ENCODE data around the gene UBE2K. TPM values are rescaled to one million over a fixed set of nuclear protein-coding genes. Genes with fewer than 3 reads are reported as not detected.

UBE2K gene
- 16.5 TPM for total RNA-seq (2013)
- polyA plus RNA-seq (10 to 100 TPM; 24.2 to 66.8 (median 50.0) TPM), polyA minus RNA-seq (4.2 and 9.9 TPM in 2 replicates), total RNA-seq (22.6 to 103 (median 53.5) reads per million in 11 experiments)

- Mint-ChIP-seq H3K36me3 (peaks cover 7 to 13% of the 10 kb centered on the region in 2 donors), H3K27me3 (ENCODE audit: low read depth in 3 of 3) (peaks cover 0 to 2% (median 0%) of the 10 kb centered on the region in 3 donors), H3K4me1 (peaks cover 30% of the 10 kb centered on the region), H3K4me3 (peak within 1 kb of the TSS; percentile 96 to 99), H3K9me3 (no peaks in the 10 kb centered on the region), H3K27ac (peak within 1 kb of the TSS; percentile 93 to 98 (median 96))
- peak within 1 kb of the TSS; percentile 97 for H2AFZ ChIP-seq (ENCODE audit: insufficient read depth, low read depth, low read length, poor library complexity, severe bottlenecking)
- no peak for TF ChIP-seq CTCF (IDR thresholded peaks at IDR 0.05)
- H3K79me2 ChIP-seq (ENCODE audit: insufficient read depth, low read length) = peaks cover 59% of the 10 kb centered on the region
- H3K4me3 ChIP-seq (replicated peaks in 1 of 3; ENCODE audit: low read depth in 2 of 3, low read length in 3 of 3) = peak within 1 kb of the TSS; percentile 73 to 99 (median 98)
- peak within 1 kb of the TSS; percentile 89 for H3K9ac ChIP-seq (ENCODE audit: insufficient read depth, low read length, poor library complexity, severe bottlenecking)
- peaks cover 21 to 34% of the 10 kb centered on the region in 2 donors for H3K4me1 ChIP-seq (ENCODE audit: control insufficient read depth in 1 of 2, insufficient read depth in 2 of 2, low read length in 2 of 2)
- peak; percentile 80 to 82 (median 81) for DNase-seq
- H3K4me2 ChIP-seq (replicated peaks; ENCODE audit: extremely low read depth, low read length, poor library complexity, severe bottlenecking) = peak within 1 kb of the TSS; percentile 88
- H3K27ac ChIP-seq (ENCODE audit: low read depth in 1 of 2, low read length in 2 of 2) = peak within 1 kb of the TSS; percentile 84 to 93
- H4K20me1 ChIP-seq (ENCODE audit: insufficient read depth, low read length) = peaks cover 30% of the 10 kb centered on the region
- H3K36me3 ChIP-seq (replicated peaks in 1 of 2; ENCODE audit: control insufficient read depth in 1 of 2, insufficient read depth in 2 of 2, low read length in 2 of 2) = peaks cover 6 to 13% of the 10 kb centered on the region in 2 donors
- no peaks in the 10 kb centered on the region for H3K27me3 ChIP-seq (ENCODE audit: control insufficient read depth in 2 of 2, insufficient read depth in 2 of 2, low read length in 2 of 2)
- no peaks in the 10 kb centered on the region for H3K9me3 ChIP-seq (replicated peaks in 1 of 2; ENCODE audit: control insufficient read depth in 1 of 2, insufficient read depth in 1 of 2, low read length in 2 of 2)
- intact Hi-C loops (cut with micrococcal nuclease) = loop anchor here (5.0 to 10.0 kb wide), 4 partner anchors 61 to 357 kb away; partner anchors contain the start of genes PDS5A (in 2 of the 2), LIAS (in 1 of the 2), N4BP2 (in 1 of the 2) and RPL9 (in 1 of the 2)
- under 1% methylated on average over 84 of the region's 84 CpGs for WGBS (ENCODE audit: insufficient coverage)
Measured at GRCh38 chr4:39697740-39698423, at the start of gene UBE2K. Gene UBE2K, plus strand, starts transcription at chr4:39698136. Its CDS starts 192 bp downstream, at chr4:39698328.

GRCh38 chr4:39648213-39648612 lies 49.7 kb upstream of the UBE2K start:
- Histone ChIP-seq H3K4me3 (replicated peaks in 1 of 3; ENCODE audit: low read depth in 2 of 3, low read length in 3 of 3) (no peak overlapping the region), H3K27ac (ENCODE audit: low read depth in 1 of 2, low read length in 2 of 2) (no peak overlapping the region), H3K27me3 (ENCODE audit: control insufficient read depth in 2 of 2, insufficient read depth in 2 of 2, low read length in 2 of 2) (no peaks in the 10 kb centered on the region), H3K4me2 (replicated peaks; ENCODE audit: extremely low read depth, low read length, poor library complexity, severe bottlenecking) (no peak overlapping the region), H3K9ac (ENCODE audit: insufficient read depth, low read length, poor library complexity, severe bottlenecking) (no peak overlapping the region), H4K20me1 (ENCODE audit: insufficient read depth, low read length) (no peaks in the 10 kb centered on the region), H3K36me3 (replicated peaks in 1 of 2; ENCODE audit: control insufficient read depth in 1 of 2, insufficient read depth in 2 of 2, low read length in 2 of 2) (no peaks in the 10 kb centered on the region), H3K79me2 (ENCODE audit: insufficient read depth, low read length) (no peaks in the 10 kb centered on the region), H2AFZ (ENCODE audit: insufficient read depth, low read depth, low read length, poor library complexity, severe bottlenecking) (peak overlapping the region; percentile 29), H3K4me1 (ENCODE audit: control insufficient read depth in 1 of 2, insufficient read depth in 2 of 2, low read length in 2 of 2) (no peaks in the 10 kb centered on the region), H3K9me3 (replicated peaks in 1 of 2; ENCODE audit: control insufficient read depth in 1 of 2, insufficient read depth in 1 of 2, low read length in 2 of 2) (no peaks in the 10 kb centered on the region)
- H3K9me3 Mint-ChIP-seq = no peaks in the 10 kb centered on the region
- intact Hi-C loops (cut with micrococcal nuclease) = no loop called here
- no peak for TF ChIP-seq CTCF (IDR thresholded peaks at IDR 0.05)
- no peaks in the 10 kb centered on the region for H3K27me3 Mint-ChIP-seq (ENCODE audit: low read depth in 3 of 3)
- H3K4me3 Mint-ChIP-seq = no peak overlapping the region
- no peaks in the 10 kb centered on the region for H3K36me3 Mint-ChIP-seq
- DNase-seq = no peak
- no peak overlapping the region for H3K27ac Mint-ChIP-seq
- H3K4me1 Mint-ChIP-seq = no peaks in the 10 kb centered on the region
- WGBS (ENCODE audit: insufficient coverage) = 70% methylated on average over 2 of the region's 3 CpGs
